Activated CD8-positive, alpha-beta memory T cell treated with anti-CD3 and anti-CD28 coated beads, Interleukin-2, amount 50 U/mL, for 48 hours (primary cell): ENCODE measurements around the gene CYSLTR1.
"Not testable (repeated sequence)": the region's sequence is repeated elsewhere in the genome, so short reads cannot be mapped to it uniquely, and the experiment has no call there.

Source experiments
- DNase-seq: peaks from one replicate; pipeline ENCODE4 v3.0.0-alpha.2; 2020

The CYSLTR1 gene

GRCh38 chrX:78327370-78328086, at the start of gene CYSLTR1:
Gene CYSLTR1 (minus strand): TSS chrX:78327611. CDS start chrX:78273746, 53,865 bp downstream.
- DNase-seq, result no peak

GRCh38 chrX:78377186-78377585, 49.8 kb upstream of the CYSLTR1 start:
- DNase-seq, result no peak

- DNase-seq, result no peak
Measured at GRCh38 chrX:78375894-78376293, 48.5 kb upstream of the CYSLTR1 start.

- no peak for DNase-seq
Measured at GRCh38 chrX:78366576-78366975, 39.2 kb upstream of the CYSLTR1 start.

GRCh38 chrX:78357342-78358055, 30.1 kb upstream of the CYSLTR1 start:
- DNase-seq, result no peak

- DNase-seq, result no peak
Measured at GRCh38 chrX:78333521-78333920, 6.1 kb upstream of the CYSLTR1 start.

GRCh38 chrX:78331708-78332107, 4.3 kb upstream of the CYSLTR1 start:
- DNase-seq, result no peak

- no peak for DNase-seq
Measured at GRCh38 chrX:78330540-78330939, 3.1 kb upstream of the CYSLTR1 start.

DNA sequence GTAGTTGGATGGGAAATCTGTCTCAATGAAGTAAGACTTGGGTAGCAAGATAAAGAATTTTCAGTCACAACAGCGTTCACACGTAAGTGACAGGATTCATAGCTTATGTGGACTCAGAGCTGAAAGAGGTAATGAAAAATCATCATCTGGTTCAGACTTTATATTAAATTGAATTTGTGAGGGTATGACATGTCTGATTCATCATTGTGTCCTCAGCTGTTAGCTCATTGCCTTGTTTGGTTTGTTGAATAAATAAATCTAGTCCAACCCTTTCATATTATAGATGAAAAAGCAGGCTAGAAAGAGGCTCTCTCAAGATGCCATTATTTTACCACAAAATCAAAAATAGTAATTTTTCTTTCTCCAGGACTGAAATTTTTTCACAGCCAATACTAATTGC, 2.7 kb upstream of the CYSLTR1 start:
- no peak for DNase-seq

DNA sequence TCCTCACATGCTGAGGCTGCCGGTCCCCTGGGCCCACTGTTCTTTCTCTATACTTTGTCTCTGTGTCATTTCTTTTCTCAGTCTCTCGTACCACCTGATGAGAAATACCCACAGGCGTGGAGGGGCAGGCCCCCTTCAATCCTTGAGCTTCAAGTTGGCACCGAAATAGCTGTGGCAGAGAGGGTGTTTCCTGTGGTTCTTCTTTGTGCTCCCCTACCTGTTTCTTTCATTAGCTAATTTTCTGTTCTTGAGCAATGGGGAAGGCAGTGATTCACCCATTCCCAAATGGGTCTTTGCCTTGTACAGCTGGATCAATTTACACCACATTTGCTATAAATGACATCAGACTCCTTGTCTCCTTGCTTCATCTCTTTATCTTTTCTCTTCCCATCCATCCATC, 2.1 kb upstream of the CYSLTR1 start:
- no peak for DNase-seq

DNA sequence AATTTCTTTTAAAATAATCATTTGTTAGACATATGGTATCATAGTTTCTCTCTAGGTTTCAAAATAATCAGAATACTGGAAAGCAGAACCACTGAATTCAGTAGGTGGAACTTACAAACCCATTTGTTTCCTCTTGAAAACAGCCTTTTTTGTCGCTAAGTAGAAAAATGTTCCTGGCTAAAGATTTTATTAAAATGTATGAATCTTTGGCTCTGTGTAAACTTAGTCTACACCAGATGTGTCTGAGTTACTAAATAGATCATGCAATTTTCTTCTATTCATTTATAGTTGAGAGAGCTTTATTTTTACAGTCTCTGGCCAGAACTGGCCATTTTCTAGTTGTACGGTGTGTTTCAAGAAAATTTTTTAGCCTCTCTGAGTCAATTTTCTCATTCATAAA, 1.0 kb downstream of the CYSLTR1 start:
- no peak for DNase-seq

DNA sequence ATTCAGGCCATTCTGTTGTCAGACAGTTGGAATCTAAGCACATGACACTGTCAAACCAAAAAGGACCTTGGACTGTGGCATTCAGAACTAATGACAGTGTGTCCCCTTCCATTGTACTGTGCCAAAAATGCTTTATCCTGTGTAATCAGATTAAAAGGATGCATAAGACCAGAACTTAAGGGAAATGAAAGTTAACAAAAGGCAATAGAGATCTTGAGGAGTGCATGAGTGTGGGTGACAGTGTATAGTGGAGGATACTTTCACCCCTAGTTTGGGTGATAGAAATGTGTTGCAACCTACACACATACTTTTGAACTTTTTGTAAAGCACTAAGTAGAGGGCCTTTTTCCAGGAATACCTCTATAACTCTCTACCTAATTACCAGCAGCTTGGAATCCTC, 4.5 kb downstream of the CYSLTR1 start:
- DNase-seq, result no peak

DNA sequence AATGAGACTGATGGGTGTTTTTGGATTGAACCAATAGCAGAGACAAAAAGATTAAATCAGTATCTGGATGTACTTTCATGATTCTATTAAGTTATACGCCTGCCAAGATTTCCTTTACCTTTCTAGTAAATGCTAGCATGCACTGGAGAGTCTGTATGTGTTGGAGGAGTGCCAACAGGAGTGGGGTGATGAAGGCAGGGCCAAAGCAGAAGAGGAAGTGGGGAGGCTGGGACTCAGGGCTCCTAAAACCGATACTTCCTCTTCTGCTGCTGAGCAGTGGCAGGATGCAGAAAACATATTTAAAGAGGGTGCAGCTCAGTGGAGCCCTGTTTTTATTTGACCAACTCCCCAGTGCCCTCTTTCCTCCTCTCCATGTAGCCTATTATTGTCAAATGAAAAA, 5.6 kb downstream of the CYSLTR1 start:
- DNase-seq, result no peak

DNA sequence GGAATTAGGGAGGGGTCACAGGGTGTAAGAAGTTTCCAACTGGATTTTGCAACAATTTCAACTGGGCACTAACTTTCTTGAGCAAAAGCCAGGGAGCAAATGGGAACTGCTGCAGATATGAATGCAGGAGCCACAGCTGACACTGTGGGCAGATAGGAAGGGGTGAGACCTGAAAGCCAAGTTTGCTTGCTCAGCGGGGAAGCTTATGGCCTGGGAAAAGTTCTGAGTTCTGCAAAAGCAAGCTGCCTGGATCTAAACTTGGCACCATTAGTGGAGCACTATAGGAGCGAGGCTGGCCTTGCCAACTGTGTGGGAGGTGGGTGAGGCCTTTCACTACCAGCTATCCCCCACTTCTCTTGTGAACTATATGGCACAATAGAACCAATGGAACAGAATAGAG, 11.1 kb downstream of the CYSLTR1 start:
- no peak for DNase-seq

- DNase-seq, result no peak
Measured at GRCh38 chrX:78315745-78316144, 11.7 kb downstream of the CYSLTR1 start.

GRCh38 chrX:78314561-78314960, 12.8 kb downstream of the CYSLTR1 start:
- no peak for DNase-seq

DNA sequence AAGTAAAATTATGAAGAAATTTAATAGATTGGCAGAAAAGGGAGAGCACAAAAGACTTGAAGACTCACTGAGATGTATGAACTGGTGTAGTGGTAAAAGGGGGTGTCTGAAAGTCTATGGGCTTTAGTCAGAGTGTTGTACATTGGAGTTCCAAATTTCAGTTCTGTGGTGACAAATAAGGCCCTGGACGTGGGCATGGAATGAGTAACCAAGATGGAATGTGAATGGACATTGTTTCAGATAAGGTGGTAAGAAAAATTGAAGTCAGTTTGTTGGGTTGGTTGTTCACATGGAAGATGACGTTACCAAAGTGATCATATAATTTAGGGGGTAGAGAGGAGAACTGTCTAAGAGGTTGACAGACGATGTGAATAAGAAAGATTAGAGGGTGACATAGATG, 13.9 kb downstream of the CYSLTR1 start:
- no peak for DNase-seq

- no peak for DNase-seq
Measured at GRCh38 chrX:78307665-78308064, 19.7 kb downstream of the CYSLTR1 start.

DNA sequence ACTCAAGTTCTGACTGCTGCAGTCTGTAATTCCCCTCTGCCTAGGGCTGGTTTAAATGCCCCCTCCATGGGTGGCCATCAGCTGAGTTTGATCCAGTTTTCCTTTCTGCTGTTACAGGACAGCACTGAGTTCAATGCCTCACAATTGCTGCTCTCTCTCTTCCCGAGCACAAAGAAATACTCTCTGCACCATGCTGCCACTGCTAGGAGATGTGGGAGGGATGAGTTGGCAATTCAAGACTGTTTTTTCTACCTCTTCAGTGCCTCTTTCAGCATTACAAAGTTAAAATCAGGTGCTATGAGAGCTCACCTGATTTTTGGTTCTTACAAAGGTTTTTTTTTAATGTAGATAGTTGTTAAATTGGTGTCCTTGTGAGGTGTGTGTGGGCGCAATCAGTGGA, 24.3 kb downstream of the CYSLTR1 start:
- no peak for DNase-seq

DNA sequence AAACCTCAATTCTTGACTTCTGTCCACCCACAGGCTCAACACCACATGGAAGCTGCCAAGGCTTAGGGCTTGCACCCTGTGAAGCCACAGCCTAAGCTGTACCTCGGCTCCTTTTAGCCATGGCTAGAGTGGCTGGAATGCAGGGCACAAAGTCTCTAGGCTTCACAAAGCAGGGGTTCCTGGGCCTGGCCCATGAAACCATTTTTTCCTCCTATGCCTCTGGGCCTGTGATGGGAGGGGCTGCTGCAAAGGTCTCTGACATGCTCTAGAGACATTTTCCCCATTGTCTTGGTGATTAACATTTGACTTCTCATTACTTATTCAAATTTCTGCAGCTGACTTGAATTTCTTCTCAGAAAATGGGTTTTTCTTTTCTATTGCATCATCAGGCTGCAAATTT, 26.5 kb downstream of the CYSLTR1 start:
- not testable (repeated sequence) for DNase-seq

GRCh38 chrX:78283511-78283910, 43.9 kb downstream of the CYSLTR1 start:
- no peak for DNase-seq

- no peak for DNase-seq
Measured at GRCh38 chrX:78237127-78237526, 90.3 kb downstream of the CYSLTR1 start.

GRCh38 chrX:78226047-78226446, 101.4 kb downstream of the CYSLTR1 start:
- not testable (repeated sequence) for DNase-seq
